HTR-8/SVneo (cell line): ENCODE data around the gene HOXB1.
A peak's percentile ranks its signal among the peaks of the same experiment; 100 is the strongest.

ENCODE experiments used
- DNase-seq: peaks from one replicate; pipeline ENCODE4 v3.0.0; 2011; ENCODE audit warnings: low spot score, mixed read lengths; ENCODE audit not compliant: insufficient read length
- FAIRE-seq: peaks from 2 replicates; lab custom pipeline; 2011; peaks lifted over from hg19 to GRCh38; lab: Jason Lieb, UNC

Gene HOXB1

DNA sequence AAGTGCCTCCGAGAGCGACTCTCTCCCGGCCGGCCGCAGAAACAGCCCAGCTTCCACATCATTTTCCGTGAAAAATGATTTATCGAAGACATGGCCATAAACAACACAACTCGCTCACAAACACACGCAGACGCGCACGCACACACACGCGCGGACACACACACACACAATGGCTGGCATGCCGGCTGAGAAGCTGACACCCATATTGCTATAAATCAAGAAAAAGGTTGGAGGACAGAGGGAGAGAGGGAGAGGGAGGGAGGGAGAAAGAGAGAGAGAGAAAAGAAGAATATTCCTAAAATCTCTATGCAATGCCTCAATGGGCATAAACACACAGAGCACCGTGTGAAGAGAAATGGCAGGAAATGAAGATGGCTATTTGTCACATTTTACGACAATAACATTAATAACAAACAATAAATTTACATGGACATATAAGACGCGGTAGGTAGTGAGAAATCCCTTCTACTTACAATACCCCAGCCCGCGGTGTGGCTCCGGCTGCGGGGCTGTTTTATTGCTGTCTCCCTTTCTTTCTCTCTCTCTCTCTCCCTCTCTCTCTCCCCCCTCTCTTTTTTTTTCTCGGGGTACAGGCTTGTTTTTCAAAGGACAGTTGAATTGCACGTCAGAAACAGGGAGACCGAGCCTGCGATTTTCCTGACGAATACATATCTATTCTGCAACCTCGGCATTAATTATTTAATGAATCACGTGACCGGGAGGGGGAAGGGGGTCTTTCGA, 37.9 kb upstream of the HOXB1 start:
- DNase-seq: no peak
- peak; percentile 16 for FAIRE-seq

DNA sequence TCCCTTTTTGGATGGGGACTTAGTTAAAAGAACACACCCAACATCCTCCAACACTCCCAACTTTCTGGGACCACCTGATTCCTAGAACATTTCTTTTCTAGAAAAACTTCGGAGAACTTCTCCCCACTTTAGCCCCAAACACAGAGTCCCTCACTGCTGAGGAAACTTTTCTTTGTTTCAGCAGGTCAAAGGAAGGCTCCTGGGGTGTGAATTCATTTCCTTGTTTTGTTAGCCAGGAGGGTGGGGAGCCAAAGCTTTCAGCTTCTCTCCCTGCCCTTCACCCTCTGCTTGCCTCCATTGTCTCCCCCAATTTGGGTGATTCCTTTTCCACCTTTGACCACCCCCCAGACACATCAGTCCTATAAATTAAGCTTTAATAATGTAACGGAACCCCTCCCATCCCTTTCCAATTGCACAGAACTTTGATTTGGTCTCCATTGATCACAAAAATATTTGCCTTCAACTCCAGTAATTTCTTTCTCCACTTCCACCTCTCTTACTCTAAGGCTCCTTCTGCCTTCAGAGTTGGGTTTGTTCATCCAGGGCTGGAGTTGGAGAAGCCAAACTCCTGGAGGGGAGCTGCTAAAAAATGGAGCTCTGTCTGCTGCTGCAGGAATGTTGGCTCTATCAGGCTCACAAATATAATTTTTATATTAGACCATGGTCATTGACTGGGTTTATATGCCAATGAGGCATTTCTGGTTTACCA, 37.0 kb upstream of the HOXB1 start:
- no peak for DNase-seq

DNA sequence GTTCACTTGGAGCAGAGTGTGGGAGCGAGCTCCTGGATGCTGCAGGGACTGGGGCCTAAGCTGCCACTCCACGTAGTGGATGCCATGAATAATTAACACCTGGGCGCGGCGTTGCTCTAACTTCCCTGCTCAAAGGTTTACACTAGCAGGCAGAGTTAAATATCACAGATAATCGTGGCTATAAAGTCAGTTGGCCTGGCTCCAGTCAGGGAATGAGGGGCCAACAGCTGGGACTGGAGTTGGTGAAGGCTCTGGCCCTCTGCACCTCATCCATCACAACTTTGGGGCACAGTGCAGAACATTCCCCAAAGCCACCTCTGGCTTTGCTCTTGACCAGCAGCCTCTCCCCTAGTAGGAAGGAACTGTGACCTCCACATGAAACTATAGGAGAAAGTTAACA, 36.4 kb upstream of the HOXB1 start:
- FAIRE-seq: peak; percentile 13
- DNase-seq: no peak

More for the DNA sequence above, 37.0 kb upstream of the HOXB1 start:
- FAIRE-seq: no peak

DNA sequence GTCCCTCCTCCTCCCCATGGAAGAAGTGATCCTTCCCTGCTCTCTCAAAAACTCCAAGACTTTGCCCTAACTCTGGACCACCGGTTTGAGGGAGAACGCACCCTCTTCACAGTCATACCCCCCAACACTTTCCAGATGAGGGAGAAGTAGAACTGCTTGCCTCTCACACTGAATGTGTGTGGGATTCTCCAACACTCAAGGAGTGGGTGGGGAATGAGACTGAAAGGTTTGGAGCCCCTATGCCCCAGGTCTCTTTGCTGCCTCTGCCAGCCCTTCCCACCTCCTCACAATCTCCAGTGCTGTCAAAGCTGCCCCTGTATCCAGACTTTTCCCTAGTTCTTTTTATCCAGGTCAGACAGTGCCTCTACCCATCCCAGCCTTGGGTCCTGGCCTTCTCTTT, 35.9 kb upstream of the HOXB1 start:
- FAIRE-seq: no peak
- no peak for DNase-seq

DNA sequence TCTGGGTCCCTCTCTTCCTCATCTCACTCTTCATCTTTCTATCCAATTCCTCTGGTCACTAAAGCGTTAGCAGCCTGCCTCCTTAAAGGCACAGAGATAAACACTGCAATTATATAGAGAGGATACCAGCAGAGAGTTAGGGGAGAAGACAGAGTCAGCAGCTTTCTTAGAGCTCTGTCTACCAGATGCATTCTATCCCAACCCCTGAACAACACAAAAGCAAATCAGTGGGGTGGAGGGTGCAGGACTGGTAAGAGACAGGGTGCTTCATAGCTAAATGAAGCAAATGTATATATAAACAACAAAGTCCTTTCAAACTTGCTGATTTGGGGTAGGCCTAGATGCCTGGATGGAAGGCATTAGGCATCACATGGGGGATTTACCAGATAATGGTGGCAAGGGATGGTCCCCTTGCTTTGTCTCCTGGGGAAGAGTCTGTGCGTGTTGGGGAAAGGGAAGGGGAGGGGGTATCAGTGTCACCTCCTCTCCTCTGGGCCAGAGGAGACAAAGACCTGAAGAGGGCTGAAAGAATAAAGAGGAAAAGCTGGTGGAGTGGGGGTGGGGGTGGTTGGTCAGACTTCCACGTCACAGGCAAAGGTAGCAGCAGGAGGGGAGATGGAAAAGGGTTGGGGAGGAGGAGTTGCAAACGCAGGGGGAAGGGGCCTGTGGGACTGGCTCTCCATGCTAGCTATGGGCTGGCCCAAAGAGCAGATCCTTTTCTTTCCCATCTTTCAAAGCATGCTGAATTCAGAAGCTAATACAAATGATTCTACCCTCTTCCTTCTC, 35.3 kb upstream of the HOXB1 start:
- no peak for FAIRE-seq
- no peak for DNase-seq

DNA sequence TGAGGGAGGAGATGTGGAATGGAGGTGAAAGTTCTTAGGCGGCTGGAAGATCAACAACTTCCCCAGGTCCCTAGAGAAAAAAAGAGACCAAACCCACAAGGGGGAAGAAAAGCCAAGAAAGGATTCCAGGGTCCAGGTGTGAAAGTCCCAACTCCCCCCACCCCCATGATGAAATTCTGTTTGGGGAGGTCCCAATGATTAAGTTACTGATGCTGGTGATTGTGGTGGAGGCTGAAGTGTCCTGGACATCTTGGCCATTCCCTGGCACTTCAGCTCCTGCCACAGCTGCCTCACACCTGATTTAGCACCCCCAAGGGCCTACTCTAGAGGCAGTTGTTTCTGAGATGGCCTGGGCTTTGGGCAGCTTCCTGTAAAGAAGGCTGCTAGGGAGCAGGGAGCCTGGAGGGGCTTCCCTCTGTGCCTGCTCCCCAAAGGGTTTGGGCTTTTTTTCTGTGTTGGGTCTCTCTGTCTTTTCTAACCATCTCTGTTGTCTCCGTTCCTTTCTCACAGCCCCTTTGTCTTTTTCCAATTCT, 34.3 kb upstream of the HOXB1 start:
- FAIRE-seq: no peak

DNA sequence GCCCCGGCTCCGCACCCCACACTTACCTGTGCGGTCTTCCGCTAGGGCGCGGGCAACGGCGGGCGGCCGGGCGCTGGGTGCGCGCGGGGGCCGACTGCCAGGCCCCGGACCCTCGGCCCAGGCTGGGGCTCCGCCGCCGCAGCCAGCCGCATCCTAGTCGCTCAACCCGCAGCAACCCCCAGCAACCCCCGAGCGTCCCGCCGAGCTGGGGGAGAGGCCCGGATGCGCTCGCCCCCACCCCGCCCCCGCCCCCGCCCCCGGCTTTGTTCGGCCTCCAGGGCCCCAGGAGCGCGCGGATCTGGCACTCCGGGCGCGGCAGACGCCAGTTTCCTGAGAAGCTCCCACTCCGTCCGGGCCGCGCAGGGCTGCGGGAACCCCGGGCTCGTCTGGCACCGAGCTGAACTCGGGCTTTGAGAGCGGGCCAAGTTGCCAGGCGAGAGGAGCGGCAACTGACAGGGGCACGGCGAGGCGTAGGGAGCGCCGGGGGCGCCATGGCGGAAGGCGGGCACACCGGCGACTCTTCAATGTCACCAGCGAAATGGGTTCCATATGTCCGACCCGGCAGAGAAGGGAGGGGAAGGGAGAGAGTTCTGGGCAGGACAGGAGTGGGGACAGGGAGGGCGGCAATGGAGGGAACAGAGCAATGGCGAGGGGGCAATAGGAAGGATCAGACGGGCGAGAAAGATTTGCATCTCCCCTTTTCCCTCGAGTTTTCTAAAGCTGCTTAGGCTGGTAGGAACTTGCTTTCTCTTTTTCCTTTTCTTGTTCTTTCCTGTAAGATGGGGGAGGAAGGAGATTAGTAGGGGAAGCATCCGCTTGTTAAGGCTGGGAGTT, 33.6 kb upstream of the HOXB1 start:
- FAIRE-seq: peak; percentile 44
- DNase-seq: no peak

More for the DNA sequence above, 34.3 kb upstream of the HOXB1 start:
- no peak for DNase-seq

DNA sequence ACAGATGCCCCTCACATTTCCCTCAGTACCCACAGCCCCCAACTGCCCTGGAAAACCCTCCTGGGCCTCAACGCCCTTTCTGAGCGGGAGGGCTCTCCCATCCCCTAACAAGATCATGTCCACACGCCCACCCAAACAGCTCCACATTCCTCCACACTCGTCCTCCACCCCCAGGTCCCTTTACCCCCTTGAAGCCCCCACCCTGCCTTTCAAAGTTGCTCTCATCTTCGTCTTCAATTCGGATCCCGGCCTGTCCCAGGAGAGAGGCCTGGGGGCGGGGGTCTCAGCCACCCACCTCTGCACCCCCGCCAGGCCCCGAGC, 33.0 kb upstream of the HOXB1 start:
- DNase-seq: no peak
- no peak for FAIRE-seq

DNA sequence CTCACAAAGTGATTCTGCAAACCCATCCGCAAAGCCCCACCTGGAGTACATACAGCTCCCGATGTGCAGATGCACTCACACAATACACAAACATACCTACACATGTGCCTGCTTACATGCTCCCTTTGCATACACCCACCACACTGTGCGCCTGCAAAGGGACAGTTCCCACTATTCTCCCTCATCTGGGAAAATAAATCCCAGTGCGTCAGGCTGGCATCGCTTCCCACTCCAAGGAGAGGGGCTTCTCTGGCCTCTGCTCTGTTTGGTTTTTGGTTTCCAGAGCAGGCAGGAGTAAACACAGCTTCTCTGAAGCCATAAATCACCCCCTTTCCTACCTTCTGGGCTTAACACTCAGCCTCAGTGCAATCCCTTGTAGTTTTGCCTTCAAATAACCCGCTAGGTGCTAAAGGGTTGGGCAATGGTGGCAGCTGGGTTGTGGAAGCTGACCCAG, 32.6 kb upstream of the HOXB1 start:
- DNase-seq (no peak), FAIRE-seq (no peak)

DNA sequence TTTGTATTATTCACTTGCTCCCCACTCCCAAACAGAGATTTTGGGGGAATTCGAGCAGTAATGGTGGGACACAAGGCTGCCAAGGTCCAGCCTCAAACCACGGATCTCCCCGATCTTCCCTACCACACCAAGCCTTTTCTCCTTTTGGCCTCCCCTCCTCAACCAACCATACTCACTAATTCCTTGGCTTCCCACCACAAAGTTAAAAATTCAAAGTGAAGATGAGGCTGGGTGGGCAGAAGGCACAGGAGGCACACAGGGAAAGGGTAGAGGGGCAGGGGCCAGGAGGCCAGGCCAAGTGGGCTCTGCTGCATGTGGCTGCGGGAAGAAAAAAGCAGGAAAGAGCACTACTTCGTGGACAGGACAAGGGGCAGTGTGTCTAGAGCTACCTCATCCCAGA, 32.1 kb upstream of the HOXB1 start:
- peak; percentile 82 for FAIRE-seq
- DNase-seq: no peak

DNA sequence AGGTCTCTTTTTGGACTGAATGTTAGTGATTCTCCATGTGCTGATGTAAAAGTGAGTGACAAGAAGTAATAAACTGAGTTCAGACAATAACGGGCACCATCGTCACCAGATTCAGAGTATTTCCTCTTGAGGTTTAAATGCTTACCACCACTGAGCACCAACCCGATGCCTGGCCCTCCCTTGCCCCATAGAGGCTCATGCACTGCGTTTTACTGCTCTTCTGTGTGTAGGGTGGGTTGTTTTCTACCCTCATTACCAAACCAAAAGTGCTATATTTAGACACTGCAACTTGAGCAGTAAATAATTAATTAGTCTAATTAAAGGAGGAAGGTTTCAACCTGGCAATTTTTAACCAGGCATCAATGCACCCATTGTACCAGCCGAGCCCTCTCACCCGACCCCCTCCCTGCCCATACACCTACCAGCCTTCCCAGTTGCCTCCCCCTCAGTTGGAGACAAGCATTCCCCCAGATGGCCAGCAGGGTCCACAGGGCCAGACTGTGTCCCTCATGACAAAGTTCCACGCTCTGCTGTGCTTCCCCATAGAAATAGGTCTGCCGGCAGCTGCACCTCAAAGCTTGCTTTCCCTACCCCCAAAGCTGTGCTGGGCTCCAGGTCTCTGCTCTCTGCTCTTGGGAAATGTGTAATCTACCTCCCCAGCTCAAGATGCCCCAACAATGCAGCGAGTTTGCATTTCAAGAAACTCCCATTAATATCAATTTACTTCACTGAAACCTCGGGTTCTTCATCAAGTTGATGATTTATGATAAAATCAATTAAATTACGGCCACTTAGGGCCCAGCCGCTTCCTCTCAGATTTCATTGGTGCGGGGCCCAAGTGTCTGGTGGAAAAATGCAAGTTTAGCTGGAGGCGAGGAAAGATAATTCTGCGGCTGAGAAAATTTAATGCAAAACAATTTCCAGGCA, 31.3 kb upstream of the HOXB1 start:
- FAIRE-seq (peak; percentile 60), DNase-seq (no peak)

DNA sequence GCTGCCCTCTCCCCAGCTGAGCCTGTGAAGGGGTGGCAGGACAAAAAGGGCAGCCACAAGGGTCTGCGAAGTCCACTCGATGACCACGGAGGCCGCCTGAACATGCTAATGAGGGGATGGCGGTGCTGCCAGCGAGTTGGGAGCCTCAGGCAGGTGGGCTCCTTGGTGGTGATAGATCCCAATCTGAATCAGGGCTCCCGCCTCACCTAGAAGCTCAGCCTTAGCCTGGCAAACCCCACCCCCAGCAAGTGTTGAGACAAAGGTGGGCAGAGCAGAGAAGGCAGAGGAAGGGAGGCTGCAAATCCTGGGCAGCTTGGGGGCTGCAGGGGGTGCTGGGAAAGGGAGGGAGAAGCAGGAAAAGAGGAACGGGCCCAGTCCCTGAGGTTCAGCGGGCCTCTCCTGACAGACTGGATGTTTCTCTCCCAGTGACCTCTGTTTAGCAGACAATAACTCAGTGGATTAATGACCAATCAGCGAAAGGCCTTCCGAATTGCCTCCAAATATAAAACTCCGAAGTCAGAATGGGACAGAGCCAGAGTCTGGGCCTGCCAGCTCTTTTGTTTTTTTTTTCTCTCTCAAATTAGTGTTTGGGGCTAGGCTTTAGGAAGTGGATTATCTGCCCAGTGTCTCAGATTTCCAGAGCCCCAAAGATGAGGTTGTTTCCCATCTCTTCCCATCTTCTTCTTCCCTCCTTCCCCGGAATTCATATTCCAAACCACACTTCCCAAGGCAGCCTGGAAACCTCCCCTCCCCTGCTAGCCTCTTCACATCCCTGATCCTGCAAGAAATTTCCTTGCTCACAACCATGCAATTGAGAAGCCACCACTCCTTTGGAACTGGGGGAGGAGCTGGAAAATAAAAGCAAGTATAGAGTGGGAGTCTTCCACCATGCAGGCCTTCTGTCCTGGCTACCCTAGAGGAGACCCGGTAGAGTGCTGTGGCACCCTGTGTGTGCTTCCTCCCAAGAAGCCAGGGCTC, 29.3 kb upstream of the HOXB1 start:
- DNase-seq (no peak), FAIRE-seq (no peak)

DNA sequence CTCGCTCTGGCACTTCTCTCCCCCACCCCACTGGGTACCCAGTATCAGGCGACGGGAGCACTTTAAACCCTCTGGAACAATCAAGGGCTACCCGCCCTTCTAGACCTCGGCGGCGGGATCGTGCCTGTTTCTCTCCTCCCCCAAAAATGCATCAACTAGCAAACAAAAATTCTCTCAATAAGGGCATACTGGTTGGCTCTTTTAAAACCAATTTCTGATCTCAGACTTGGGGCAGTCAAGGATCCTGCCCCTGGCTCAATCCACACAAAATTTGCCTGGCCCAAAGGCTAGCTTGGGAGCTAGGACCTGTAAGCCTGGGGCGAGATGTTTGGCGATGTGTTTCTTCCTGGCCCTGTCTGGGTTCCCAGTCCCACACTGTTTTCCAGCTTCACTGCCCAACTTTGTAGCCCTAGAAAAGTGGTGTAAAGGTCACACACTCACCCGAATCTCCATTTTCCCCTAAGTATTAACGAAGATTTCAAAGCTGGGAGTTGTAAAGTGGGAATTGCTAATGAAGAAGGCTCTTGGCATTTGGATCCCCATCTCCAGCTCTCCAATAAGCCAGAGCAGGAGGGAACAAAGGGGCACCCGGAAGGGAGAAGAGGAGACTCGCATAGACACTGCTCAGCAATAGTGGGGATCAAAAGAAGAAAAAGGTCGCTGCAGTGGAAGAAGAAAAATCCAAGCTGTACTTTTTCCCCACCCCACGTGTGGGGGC, 28.5 kb upstream of the HOXB1 start:
- DNase-seq: no peak
- no peak for FAIRE-seq

DNA sequence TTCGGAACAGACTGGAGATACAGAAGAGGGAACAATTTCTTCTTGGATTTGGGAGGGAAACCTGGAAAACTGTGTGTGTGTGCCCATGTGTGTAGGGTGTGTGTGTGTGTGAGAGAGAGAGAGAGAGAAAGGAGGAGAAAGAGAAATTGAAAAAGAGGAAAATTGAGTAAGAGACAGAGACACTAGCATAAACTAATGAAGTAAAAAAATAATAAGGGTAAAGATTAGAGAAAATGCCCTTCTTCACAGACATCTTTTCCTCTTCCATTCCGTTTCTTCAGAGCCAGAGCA, 28.0 kb upstream of the HOXB1 start:
- FAIRE-seq: no peak
- no peak for DNase-seq

DNA sequence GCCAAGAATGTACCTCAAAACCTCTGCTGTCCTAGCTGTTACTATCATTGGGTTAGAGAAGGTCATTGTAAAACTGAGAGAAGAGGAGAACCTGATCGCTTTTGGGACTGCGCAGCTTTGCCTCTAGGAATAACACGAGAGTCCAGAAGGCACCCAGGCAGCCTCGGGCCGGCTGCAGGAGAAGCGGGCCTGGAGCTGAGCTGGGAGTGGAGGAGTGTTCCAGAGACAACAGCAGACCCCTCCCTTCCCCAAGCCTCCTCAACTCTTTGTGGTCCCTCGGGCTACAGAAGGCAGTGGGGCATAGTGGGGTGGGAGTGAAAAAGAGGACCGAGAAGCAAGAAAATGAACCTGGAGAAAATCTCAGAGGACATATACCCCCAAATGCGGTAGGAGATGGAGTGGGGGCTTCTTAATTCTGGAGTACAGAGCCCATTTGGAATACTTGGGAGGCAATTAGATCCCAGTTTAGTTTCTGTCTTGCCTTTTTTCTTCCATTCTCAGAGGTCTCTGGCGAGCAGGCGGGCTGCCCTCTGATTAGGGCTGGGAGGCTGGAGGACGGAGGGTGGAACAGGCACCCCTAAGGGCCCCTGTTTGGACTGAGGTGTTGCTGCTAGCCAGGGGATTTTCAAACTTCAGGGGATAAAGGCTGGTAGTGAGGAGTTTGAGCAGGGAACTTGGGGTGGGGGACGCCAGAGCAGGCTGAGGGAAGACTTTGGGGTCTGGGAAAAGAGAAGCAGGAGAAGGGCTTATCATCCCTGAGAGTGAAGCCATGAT, 27.4 kb upstream of the HOXB1 start:
- DNase-seq: no peak
- no peak for FAIRE-seq

DNA sequence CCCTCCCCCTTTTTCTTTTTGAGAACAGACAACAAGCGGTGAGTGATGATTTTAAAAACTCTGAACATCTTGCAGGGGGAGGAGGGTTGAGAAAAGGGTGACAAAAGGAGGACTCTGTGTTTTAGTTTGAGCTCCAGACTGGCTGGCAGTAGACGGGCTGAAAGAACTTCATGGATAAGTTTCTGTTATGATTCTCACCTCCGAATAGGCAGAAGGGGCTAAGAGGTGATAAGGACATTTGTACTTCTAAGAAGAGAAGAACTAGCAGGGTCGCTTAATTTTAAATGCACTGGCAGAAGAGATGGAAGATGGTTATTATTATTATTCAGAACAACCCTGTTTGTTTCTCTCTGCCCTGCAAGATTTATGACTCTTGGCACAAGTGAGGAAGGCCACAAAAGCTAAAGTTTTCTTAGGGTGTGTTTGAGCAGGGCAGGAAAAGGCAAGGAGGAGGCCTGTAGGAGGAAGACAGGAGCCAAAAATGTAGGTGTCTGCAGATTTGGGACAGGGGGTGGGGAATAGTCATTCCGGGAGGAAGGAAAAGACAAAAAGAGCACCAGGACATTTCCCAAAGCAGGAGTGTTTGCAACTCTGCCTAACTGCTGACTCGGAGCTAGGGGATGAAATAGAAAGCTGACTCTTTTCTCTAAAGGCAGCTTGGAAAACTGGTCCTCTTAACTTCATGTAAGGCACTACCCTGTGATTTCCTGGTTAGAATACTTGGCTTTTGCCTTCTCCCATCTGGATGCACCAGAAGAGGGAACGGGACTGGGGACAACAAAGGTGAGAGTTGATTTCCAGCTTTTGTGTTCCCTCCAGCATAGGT, 26.0 kb upstream of the HOXB1 start:
- DNase-seq (no peak), FAIRE-seq (no peak)
